OCI-LY1 (cell line): ENCODE measurements around the gene IMPDH2.

Experiments used
- CTCF ChIP-seq: fragments of 200-600 bp; sonication (generic), shearing (Covaris generic); IDR thresholded peaks from 2 replicates; pipeline ENCODE4 v1.5.1; 2017; ENCODE audit warnings: mild to moderate bottlenecking, antibody characterized with exemption, low read length, moderate library complexity, mixed read lengths
- EZH2 ChIP-seq: fragments of 200-600 bp; sonication (generic), shearing (Covaris generic); IDR thresholded peaks from 2 replicates; pipeline ENCODE4 v1.8.0; 2017; ENCODE audit warnings: borderline replicate concordance, mixed run types, mild to moderate bottlenecking, antibody characterized with exemption, low read length, moderate library complexity, mixed read lengths

GRCh38 chr3:49076116-49076515 lies 46.9 kb upstream of the IMPDH2 start:
- no peak for TF ChIP-seq CTCF
- TF ChIP-seq EZH2 = no peak
